ENCODE results near the gene EXOC4. TPM values are rescaled to one million over a fixed set of nuclear protein-coding genes. Genes with fewer than 3 reads are reported as not detected.

EXOC4 gene
- total and polyA plus RNA-seq, 2 of the 8 experiments (the other 6 are each of a cell fraction or from before 2014, with no cell fraction given), result 27.0 to 67.3 TPM

DNA sequence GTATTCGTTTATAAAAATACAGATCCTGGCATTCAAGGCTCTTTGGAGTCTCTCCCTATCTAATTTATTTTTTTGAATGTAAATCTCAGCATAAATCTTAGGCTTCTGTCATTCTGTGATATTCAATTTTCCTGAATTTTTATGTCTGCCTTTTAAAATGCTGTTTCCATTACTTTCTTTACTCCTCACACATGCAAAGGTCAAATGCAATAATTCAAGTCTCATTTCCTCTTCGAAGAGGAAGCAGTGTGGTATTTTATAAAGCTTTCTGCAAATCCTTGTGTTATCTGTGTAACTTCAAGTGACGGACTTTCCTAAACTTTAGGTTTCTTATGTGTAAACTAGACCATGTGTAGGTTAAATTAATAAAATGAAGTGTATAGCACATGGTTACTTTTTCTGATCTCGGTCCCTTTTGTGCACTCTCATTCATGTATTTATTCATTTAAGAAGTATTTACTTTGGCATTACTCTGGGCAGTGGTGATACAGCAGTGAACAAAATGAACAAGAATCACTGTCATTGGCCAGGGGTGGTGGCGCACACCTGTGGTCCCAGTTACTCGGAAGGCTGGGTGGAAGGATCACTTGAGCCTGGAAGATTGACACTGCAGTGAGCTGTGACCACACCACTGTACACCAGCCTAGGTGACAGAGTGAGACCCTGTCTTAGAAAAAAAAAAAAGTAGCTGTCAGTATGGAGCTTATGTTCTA, 332.2 kb downstream of the EXOC4 start:
- Histone ChIP-seq H3K56ac (replicated peaks; ENCODE audit: insufficient read length, low read depth, low read length) (no peak overlapping the region), H3K18ac (ENCODE audit: extremely low read depth, low read length) (no peak overlapping the region), H2AK5ac (ENCODE audit: low read depth, low read length) (no peak overlapping the region), H2AFZ (ENCODE audit: low read length) (no peak overlapping the region), H2BK15ac (ENCODE audit: low read length) (no peak overlapping the region), H3K4me3 (ENCODE audit: extremely low read depth in 1 of 4, insufficient read depth in 2 of 4, low read depth in 3 of 4, low read length in 4 of 4) (no peak overlapping the region), H4K5ac (ENCODE audit: insufficient read length, low read depth, low read length) (no peak overlapping the region), H3K23ac (ENCODE audit: insufficient read length) (no peak overlapping the region), H3K79me1 (ENCODE audit: low read depth, low read length) (no peaks in the 10 kb centered on the region), H3K79me2 (ENCODE audit: control insufficient read depth in 1 of 2, insufficient read depth in 2 of 2, low read length in 2 of 2) (no peaks in the 10 kb centered on the region), H2BK12ac (ENCODE audit: low read depth, low read length) (no peak overlapping the region), H4K91ac (replicated peaks; ENCODE audit: insufficient read length, low read length) (no peak overlapping the region), H4K20me1 (replicated peaks in 1 of 2; ENCODE audit: control insufficient read depth in 1 of 2, insufficient read depth in 2 of 2, low read length in 2 of 2) (no peaks in the 10 kb centered on the region), H3K4ac (replicated peaks; ENCODE audit: insufficient read length, low read depth, low read length) (no peak overlapping the region), H4K8ac (ENCODE audit: extremely low read depth, insufficient read depth, low read length) (no peak overlapping the region), H3K9ac (replicated peaks in 1 of 4; ENCODE audit: extremely low read depth in 1 of 4, low read depth in 3 of 4, low read length in 3 of 4) (no peak overlapping the region), H3K23me2 (ENCODE audit: low read depth, low read length) (no peaks in the 10 kb centered on the region; the same call in 1 of the 2 replicates), H3K27me3 (replicated peaks in 1 of 4; ENCODE audit: control insufficient read depth in 3 of 4, extremely low read depth in 1 of 4, insufficient read depth in 3 of 4, low read length in 3 of 4) (no peaks in the 10 kb centered on the region), H3K27ac (ENCODE audit: low read depth, low read length) (no peak overlapping the region), H3K14ac (ENCODE audit: insufficient read length) (no peak overlapping the region), H3K4me2 (ENCODE audit: insufficient read depth in 1 of 2, low read depth in 2 of 2, low read length in 2 of 2) (no peak overlapping the region), H3K4me1 (replicated peaks in 1 of 4; ENCODE audit: control insufficient read depth in 3 of 4, insufficient read depth in 4 of 4, low read length in 3 of 4) (peaks cover 0 to 2% (median 0%) of the 10 kb centered on the region in 4 experiments; a peak in 2 of 7 replicates), H2BK5ac (ENCODE audit: low read depth, low read length) (no peak overlapping the region), H3K9me3 (ENCODE audit: insufficient read depth in 2 of 2, low read depth in 1 of 2, low read length in 1 of 2) (no peaks in the 10 kb centered on the region), H2BK120ac (replicated peaks; ENCODE audit: low read depth, low read length) (no peak overlapping the region), H2BK20ac (ENCODE audit: low read length) (no peak overlapping the region), H3K36me3 (ENCODE audit: control insufficient read depth in 2 of 4, insufficient read depth in 4 of 4, low read length in 3 of 4) (no peaks in the 10 kb centered on the region)
- DNase-seq (ENCODE audit: low read depth in 1 of 2, low spot score in 2 of 2) (no peak), FAIRE-seq (no peak)
- WGBS, 2 experiments (ENCODE audit: extremely low coverage in 1 of 2, insufficient coverage in 1 of 2, insufficient read length in 1 of 2, insufficient replicate concordance in 2 of 2, low coverage in 1 of 2, low lambda C conversion rate in 2 of 2, missing lambda C conversion rate in 1 of 2), result 81% methylated on average over 6 of the region's 6 CpGs; no CpG with 5 or more reads in 1 of the 2 experiments
- ChIA-PET POLR2A (ENCODE audit: partially characterized antibody) (no interaction called here), CTCF (ENCODE audit: partially characterized antibody) (no interaction called here)
- TF ChIP-seq RBBP5 (IDR thresholded peaks at IDR 0.05; ENCODE audit: borderline replicate concordance, low read depth, low read length) (no peak), CEBPB (IDR thresholded peaks at IDR 0.05; ENCODE audit: low read depth, low read length) (no peak), GABPA (IDR thresholded peaks at IDR 0.05; ENCODE audit: borderline replicate concordance, insufficient read depth, low read length) (no peak), ZNF274 (IDR thresholded peaks at IDR 0.05; ENCODE audit: borderline replicate concordance, extremely low read depth, low read length) (no peak), GTF2F1 (IDR thresholded peaks at IDR 0.05; ENCODE audit: borderline replicate concordance, low read depth, low read length) (no peak), RXRA (IDR thresholded peaks at IDR 0.05; ENCODE audit: insufficient read depth, low read depth, low read length) (no peak), BRCA1 (IDR thresholded peaks at IDR 0.05; ENCODE audit: low read depth, low read length) (no peak), CREB1 (IDR thresholded peaks at IDR 0.05) (no peak), SP4 (IDR thresholded peaks at IDR 0.05; ENCODE audit: low read length) (no peak), SRF (IDR thresholded peaks at IDR 0.05; ENCODE audit: low read depth, low read length) (no peak), SIX5 (IDR thresholded peaks at IDR 0.05; ENCODE audit: low read depth, low read length) (no peak), CTCF (IDR thresholded peaks at IDR 0.05; ENCODE audit: control extremely low read depth in 1 of 3, insufficient read depth in 1 of 3, low read depth in 1 of 3, low read length in 3 of 3) (no peak)
